GM19240 (cell line): ENCODE measurements around the gene TEC.

Experiments used
- DNase-seq: peaks from one replicate; pipeline ENCODE4 v3.0.0; 2011; ENCODE audit warnings: low spot score; ENCODE audit not compliant: insufficient read length

Gene TEC

GRCh38 chr4:48127231-48127630 lies 142.4 kb downstream of the TEC start:
- no peak for DNase-seq

- DNase-seq, result no peak
Observed at GRCh38 chr4:48126621-48127020, 143.0 kb downstream of the TEC start.

- no peak for DNase-seq
Observed at GRCh38 chr4:48124870-48125269, 144.8 kb downstream of the TEC start.

GRCh38 chr4:48122756-48123155 lies 146.9 kb downstream of the TEC start:
- no peak for DNase-seq

GRCh38 chr4:48121180-48121579 lies 148.5 kb downstream of the TEC start:
- DNase-seq, result no peak

GRCh38 chr4:48120132-48120531 lies 149.5 kb downstream of the TEC start:
- DNase-seq, result no peak

GRCh38 chr4:48119646-48120045 lies 150.0 kb downstream of the TEC start:
- no peak for DNase-seq

- DNase-seq, result no peak
Observed at GRCh38 chr4:48118081-48118480, 151.6 kb downstream of the TEC start.

- DNase-seq, result no peak
Observed at GRCh38 chr4:48116582-48116981, 153.1 kb downstream of the TEC start.

- DNase-seq, result no peak
Observed at GRCh38 chr4:48114412-48114811, 155.2 kb downstream of the TEC start.

- no peak for DNase-seq
Observed at GRCh38 chr4:48112017-48112667, 157.5 kb downstream of the TEC start.

- DNase-seq, result no peak
Observed at GRCh38 chr4:48110452-48110978, 159.1 kb downstream of the TEC start.

- DNase-seq, result no peak
Observed at GRCh38 chr4:48109413-48110263, 160.0 kb downstream of the TEC start.

- DNase-seq, result no peak
Observed at GRCh38 chr4:48108309-48109073, 161.1 kb downstream of the TEC start.

- no peak for DNase-seq
Observed at GRCh38 chr4:48105230-48105629, 164.4 kb downstream of the TEC start.

GRCh38 chr4:48103483-48104139 lies 166.0 kb downstream of the TEC start:
- no peak for DNase-seq

- DNase-seq, result no peak
Observed at GRCh38 chr4:48102303-48102702, 167.3 kb downstream of the TEC start.

GRCh38 chr4:48100256-48100655 lies 169.4 kb downstream of the TEC start:
- no peak for DNase-seq

- no peak for DNase-seq
Observed at GRCh38 chr4:48095441-48095840, 174.2 kb downstream of the TEC start.

GRCh38 chr4:48093991-48094416 lies 175.6 kb downstream of the TEC start:
- DNase-seq, result no peak

GRCh38 chr4:48090621-48091020 lies 179.0 kb downstream of the TEC start:
- no peak for DNase-seq
